Bronchial epithelial cell (primary cell): ENCODE data around the gene NRGN. TPM values are rescaled to one million over a fixed set of nuclear protein-coding genes. Genes with fewer than 3 reads are reported as not detected.

Experiments
- DNase-seq: peaks from one replicate; pipeline ENCODE4 v3.0.0-alpha.2; 2010; ENCODE audit warnings: low read depth
- FAIRE-seq: peaks from 2 replicates; lab custom pipeline; 2011; peaks lifted over from hg19 to GRCh38; lab: Jason Lieb, UNC
- H3K27me3 ChIP-seq: 2 replicates; pipeline ENCODE4 v1.5.1; 2011; ENCODE audit warnings: low read length; ENCODE audit not compliant: control insufficient read depth, insufficient read depth
- H3K36me3 ChIP-seq: 2 replicates; pipeline ENCODE4 v1.5.1; 2011; ENCODE audit warnings: low read length; ENCODE audit not compliant: control insufficient read depth, insufficient read depth
- H3K4me3 ChIP-seq: 2 replicates; pipeline ENCODE4 v1.5.1; 2011; ENCODE audit warnings: mild to moderate bottlenecking, low read depth, low read length, control low read depth
- CTCF ChIP-seq: IDR thresholded peaks from 2 replicates; pipeline ENCODE4 v1.5.1; 2011; ENCODE audit warnings: mild to moderate bottlenecking, moderate library complexity, low read length, control low read depth, inconsistent platforms; ENCODE audit not compliant: insufficient read depth, severe bottlenecking
- total RNA-seq: library from RNA; depleted of rRNA; stranded (reverse); fragments of >200 nt; gene quantifications from 2 replicates; pipeline ENCODE4 v1.2.1, GENCODE V29; 2014

Gene NRGN
- not detected in 2 replicates for total RNA-seq

DNA sequence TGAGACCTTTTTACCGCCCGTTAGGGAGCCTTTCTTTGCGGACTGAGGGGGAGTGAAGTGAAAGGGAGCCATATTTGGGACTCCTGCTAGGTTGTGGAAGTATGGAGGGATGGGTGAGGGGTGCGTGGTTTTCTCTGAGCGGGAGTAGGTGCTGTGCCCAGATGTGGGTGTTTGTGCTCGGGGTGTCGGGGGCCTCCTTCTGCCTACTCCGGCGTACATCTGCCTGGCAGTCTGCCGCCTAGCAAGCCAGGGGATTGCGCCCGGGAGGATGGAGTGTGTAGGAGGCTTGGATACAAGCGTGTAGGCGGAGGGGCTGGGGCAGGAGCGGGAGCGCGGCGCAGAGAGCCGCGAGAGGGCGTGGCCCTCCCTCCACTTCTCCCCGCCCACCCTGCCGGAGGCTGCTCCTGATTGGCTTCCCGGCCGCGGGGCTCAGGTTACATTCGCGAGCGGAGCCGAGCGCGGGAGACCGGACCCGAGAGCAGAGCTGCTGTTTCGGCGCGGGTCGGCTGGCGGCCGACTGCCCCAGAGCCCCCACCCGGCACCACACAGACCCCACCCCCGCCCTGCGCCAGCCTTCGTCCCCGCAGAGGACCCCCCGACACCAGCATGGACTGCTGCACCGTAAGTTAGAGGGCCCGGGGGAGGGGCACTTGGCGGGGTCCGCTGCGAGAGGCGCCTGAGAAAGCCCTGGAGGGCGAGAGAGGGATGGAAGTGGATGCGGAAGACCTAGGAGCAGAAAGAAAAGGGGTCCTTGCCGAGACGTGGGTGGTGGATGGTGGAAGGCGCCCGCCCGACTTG is at the start of gene NRGN:
NRGN (plus strand) TSS at position 464 of the 798 bp plus-strand sequence; CDS start at position 607, 143 bp downstream.
- peak within 1 kb of the TSS; percentile 42 for H3K4me3 ChIP-seq
- DNase-seq (peak; percentile 74), FAIRE-seq (no peak)
- no peaks in the 10 kb centered on the region for H3K36me3 ChIP-seq
- H3K27me3 ChIP-seq = no peaks in the 10 kb centered on the region
- TF ChIP-seq CTCF = no peak

DNA sequence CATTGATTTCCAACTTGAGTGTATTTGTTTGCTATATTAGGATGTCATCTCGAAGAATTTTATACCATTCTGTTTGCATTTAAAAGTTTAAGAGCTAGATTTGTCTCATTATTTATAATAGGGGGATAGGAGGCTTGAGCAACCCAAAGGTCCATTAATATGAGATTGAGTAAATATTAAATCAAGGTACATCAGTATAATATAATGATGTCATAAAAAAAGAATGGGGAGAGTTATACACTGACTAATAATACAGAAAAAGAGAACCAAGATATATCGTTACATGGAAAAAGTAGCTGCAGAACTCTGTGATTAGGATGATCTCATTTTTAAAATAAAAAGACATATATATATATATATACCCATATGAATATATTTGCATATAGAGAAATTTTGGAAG is 46.6 kb upstream of the NRGN start:
- FAIRE-seq = no peak
- H3K4me3 ChIP-seq = no peak overlapping the region
- H3K36me3 ChIP-seq = no peaks in the 10 kb centered on the region
- TF ChIP-seq CTCF = no peak
- no peak for DNase-seq
- no peaks in the 10 kb centered on the region for H3K27me3 ChIP-seq

- FAIRE-seq = no peak
- no peak for DNase-seq
- no peaks in the 10 kb centered on the region for H3K36me3 ChIP-seq
- H3K4me3 ChIP-seq = no peak overlapping the region
- no peak for TF ChIP-seq CTCF
- H3K27me3 ChIP-seq = peaks cover 2% of the 10 kb centered on the region
Measured at GRCh38 chr11:124699547-124699946, 40.2 kb upstream of the NRGN start.

DNA sequence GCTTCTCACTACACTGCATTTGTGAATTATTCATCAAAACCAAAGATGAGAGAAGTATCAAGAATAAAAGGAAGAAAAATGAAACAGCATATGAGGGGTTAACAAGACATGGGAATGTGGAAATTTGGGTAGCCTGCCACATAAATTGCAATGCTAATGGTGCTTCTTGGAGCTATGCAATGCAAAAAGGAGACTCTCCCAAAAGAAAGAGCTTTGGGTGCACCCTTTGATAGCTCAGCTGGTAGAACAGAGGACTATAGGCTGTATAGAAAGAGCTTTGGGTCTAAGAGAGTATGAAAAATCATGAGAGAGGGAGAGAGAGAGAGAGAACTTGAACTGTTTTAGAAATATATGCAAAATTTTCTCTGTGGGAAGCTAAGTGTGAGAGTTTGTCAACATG is 39.7 kb upstream of the NRGN start:
- FAIRE-seq (no peak), DNase-seq (no peak)
- TF ChIP-seq CTCF = no peak
- Histone ChIP-seq H3K36me3 (no peaks in the 10 kb centered on the region), H3K27me3 (peaks cover 2% of the 10 kb centered on the region), H3K4me3 (no peak overlapping the region)

DNA sequence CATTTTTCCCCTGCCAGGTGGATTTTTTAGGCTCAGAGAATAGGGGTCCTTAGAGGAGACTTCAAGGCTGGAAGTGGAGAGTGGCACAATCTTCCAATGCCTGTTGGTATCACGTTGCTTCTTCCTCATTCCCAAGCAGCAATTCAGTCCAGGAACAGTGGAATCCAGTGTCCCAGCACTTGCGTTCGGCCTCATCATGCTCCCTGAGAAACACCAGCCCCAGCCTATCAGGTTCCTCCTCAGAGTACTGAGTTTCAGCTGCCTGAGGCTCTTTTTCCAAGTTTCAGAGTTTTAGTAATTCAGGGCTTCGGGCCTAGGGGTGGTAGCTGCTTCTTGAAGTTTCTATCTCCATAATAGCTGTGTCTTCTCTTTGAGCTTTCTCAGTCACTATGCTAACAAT is 31.9 kb upstream of the NRGN start:
- H3K4me3 ChIP-seq = no peak overlapping the region
- no peak for DNase-seq
- peaks cover 2% of the 10 kb centered on the region for H3K27me3 ChIP-seq
- FAIRE-seq = no peak
- H3K36me3 ChIP-seq = no peaks in the 10 kb centered on the region
- no peak for TF ChIP-seq CTCF
